ENCODE data around the gene HBE1.
"Not testable (repeated sequence)": the region's sequence is repeated elsewhere in the genome, so short reads cannot be mapped to it uniquely, and the experiment has no call there.

HBE1 gene

GRCh38 chr11:5252919-5253265 is 16.9 kb downstream of the HBE1 start:
- DNase-seq (ENCODE audit: low spot score), result no peak

GRCh38 chr11:5252192-5252918 is 17.4 kb downstream of the HBE1 start:
- no peak for DNase-seq (ENCODE audit: low spot score)

- DNase-seq (ENCODE audit: low spot score), result no peak
These were observed 18.0 kb downstream of the HBE1 start for GRCh38 chr11:5251746-5252145.

GRCh38 chr11:5250543-5251204 is 19.1 kb downstream of the HBE1 start:
- DNase-seq (ENCODE audit: low spot score), result no peak

- DNase-seq (ENCODE audit: low spot score), result not testable (repeated sequence)
These were observed 19.8 kb downstream of the HBE1 start, which contains the start of gene HBG1 for GRCh38 chr11:5249807-5250396. TSS of gene HBG1 (minus strand) at chr11:5249857. CDS start at chr11:5249804, 53 bp downstream.

- DNase-seq (ENCODE audit: low spot score), result not testable (repeated sequence)
These were observed 21.2 kb downstream of the HBE1 start for GRCh38 chr11:5248498-5248897.

GRCh38 chr11:5247472-5248192 is 22.1 kb downstream of the HBE1 start:
- DNase-seq (ENCODE audit: low spot score), result no peak

GRCh38 chr11:5246772-5247471 is 22.8 kb downstream of the HBE1 start:
- DNase-seq (ENCODE audit: low spot score), result no peak

- DNase-seq (ENCODE audit: low spot score), result no peak
These were observed 24.6 kb downstream of the HBE1 start for GRCh38 chr11:5245155-5245554.

- no peak for DNase-seq (ENCODE audit: low spot score)
These were observed 25.9 kb downstream of the HBE1 start for GRCh38 chr11:5243816-5244180.

GRCh38 chr11:5242933-5243815 is 26.6 kb downstream of the HBE1 start:
- DNase-seq (ENCODE audit: low spot score), result no peak

- DNase-seq (ENCODE audit: low spot score), result no peak
These were observed 27.5 kb downstream of the HBE1 start for GRCh38 chr11:5242208-5242607.

GRCh38 chr11:5241458-5241857 is 28.3 kb downstream of the HBE1 start:
- no peak for DNase-seq (ENCODE audit: low spot score)

- DNase-seq (ENCODE audit: low spot score), result no peak
These were observed 29.3 kb downstream of the HBE1 start for GRCh38 chr11:5240458-5240857.

GRCh38 chr11:5240056-5240455 is 29.7 kb downstream of the HBE1 start:
- DNase-seq (ENCODE audit: low spot score), result no peak

- no peak for DNase-seq (ENCODE audit: low spot score)
These were observed 30.7 kb downstream of the HBE1 start for GRCh38 chr11:5239046-5239445.

- DNase-seq (ENCODE audit: low spot score), result no peak
These were observed 31.3 kb downstream of the HBE1 start for GRCh38 chr11:5238486-5238885.

GRCh38 chr11:5237420-5237819 is 32.3 kb downstream of the HBE1 start:
- DNase-seq (ENCODE audit: low spot score), result no peak

- DNase-seq (ENCODE audit: low spot score), result no peak
These were observed 34.2 kb downstream of the HBE1 start for GRCh38 chr11:5235364-5236095.

GRCh38 chr11:5234381-5234834 is 35.3 kb downstream of the HBE1 start, which contains the start of gene HBD:
TSS of gene HBD (minus strand) at chr11:5234483. CDS start at chr11:5234433, 50 bp downstream.
- no peak for DNase-seq (ENCODE audit: low spot score)

Data from left forelimb (tissue), 1 donor.